Measurements from ENCODE around the gene AAK1.

AAK1 gene

DNA sequence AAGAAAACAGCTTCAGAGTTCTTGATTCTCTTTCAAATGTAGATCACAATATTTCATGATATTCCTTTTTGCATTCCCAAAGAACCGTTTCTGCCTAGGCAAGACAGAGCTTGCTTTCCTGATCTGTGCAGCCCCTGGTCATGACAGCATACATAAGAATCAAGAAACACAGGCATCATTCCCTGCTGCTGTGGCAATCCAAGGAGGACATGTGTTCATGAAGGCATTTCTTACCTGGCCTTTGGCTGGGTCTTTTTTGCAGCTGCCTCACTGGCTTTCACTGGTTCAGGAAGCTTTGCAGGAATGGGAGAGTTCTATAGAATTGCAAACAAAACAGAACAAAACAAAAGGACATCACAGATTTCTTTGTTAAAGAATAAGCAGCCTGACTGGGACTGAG is 118.7 kb downstream of the AAK1 start:
- DNase-seq: no peak

DNA sequence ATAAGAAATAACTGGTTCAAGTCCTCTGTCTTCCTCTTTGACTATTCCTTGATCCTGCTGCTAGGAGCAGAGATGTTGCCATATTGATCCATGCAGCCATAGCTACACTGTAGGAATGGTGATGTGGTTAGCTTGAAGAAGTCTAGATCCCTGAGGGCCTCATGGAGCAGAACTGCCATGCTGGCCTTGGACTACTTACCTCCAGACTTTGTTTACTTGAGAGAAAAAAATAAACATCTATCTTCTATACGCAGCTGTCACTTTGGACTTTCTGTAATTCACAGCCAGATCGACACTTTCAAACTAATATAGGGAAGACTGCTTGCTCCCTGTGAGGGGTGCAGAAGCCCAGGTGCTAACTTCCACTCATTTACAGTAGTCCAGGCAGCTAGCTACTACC is 121.8 kb downstream of the AAK1 start:
- DNase-seq: no peak

DNA sequence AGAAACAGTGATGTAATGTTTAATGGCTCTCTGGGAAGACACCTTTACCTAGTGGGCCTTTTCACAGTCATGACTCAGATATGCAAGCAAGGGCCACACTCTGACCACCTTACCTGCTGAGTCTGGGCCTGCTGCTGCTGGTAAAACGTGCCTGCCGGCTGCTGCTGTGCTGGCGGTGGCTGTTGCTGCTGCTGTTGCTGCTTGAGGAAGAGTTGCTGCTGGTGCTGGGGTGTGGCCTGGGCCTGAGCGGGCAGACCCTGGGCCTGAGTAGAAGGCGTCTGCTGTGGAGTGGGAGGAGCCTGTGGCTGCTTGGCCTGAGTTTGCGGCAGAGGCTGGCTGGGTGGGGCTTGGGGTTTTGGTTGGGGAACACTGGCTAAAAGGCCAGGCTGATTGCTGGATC is 124.7 kb downstream of the AAK1 start:
- DNase-seq: no peak

DNA sequence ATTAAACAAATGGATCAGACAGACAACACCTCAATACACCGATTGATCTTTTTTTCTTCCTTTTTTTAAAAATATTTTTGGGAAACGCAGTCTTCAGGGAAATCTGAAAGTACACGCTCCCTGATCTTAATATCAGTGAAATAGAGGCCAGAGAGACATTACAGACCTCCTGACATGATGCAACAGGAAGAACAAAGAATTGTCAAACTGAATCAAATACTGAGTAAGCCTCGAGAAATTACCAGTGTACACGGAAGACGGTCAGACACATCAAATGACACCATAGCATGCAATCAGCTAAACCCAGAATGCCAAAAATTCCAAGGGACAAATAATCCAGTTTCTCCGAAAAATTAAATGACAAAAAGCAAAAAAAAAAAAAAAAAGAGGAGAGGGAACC is 126.1 kb downstream of the AAK1 start:
- DNase-seq: no peak

DNA sequence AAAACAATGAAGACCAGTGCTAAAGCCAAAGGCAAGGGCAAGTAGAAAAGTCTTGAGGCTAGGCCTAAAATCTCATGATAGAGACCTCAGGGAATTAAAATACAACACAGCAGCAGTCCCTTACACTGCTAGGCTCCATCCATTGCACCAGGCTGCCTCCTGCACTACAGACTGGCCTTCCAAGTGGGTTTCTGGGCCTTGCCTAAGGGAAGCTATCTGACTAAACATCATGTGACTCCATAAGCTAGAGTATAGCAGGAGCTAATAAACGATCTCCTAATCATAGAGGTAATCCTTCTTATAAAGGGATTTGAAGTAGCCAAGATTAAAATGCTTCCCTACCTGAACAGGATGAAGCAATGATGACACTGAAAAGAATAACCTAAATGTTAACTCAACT is 128.7 kb downstream of the AAK1 start:
- DNase-seq: no peak

DNA sequence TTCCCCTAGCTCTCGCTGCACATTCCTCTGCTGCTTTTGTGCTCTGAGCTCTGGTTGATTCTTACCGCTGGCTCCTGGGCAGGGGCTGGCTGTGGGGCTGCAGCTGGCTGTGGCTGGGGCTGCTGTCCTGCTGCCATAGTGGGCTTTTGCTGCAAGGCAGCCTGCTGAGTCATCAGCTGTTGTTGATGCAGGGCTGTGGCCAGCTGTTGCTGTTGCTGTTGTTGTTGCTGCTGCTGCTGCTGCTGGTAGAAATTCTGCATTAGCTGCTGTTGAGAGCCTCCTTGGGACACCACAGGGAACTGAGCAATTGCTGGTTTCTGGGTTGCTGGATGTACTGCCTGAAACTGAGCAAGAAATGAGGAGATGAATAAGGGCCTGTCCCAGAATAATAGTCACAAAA is 129.1 kb downstream of the AAK1 start:
- no peak for DNase-seq

DNA sequence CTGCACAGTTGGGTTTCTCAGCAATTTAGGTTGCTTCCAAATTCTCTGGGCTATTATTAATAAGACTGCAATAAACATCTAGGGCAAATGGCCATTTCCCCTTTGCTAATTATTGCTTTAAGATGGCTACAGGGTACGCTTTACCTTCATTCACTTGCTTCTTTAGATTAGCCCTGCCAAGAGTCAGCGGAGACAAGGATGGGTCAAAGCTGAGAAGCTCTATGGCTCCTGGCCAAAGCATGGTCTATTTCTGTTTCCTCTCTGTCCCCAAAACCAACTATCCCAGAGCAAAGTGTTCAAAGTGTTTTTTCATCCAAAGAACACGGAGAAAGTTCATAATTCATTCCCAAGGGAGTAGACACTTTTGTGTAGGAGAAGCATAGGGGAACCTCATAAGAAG is 131.1 kb downstream of the AAK1 start:
- no peak for DNase-seq

DNA sequence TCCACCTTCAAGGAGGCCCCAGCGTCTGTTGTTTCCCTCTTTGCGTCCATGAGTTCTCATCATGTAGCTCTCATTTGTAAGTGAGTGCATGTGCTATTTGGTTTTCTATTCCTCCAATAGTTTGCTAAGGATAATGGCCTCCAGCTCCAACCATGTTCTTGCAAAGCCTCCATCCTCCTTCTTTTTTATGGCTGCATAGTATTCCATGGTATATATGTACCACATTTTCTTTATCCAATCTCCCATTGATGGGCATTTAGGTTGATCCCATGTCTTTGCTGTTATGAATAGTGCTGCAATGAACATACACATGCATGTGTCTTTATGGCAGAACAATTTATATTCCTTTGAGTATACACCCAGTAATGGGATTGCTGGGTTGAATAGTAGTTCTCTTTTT is 133.3 kb downstream of the AAK1 start:
- no peak for DNase-seq

DNA sequence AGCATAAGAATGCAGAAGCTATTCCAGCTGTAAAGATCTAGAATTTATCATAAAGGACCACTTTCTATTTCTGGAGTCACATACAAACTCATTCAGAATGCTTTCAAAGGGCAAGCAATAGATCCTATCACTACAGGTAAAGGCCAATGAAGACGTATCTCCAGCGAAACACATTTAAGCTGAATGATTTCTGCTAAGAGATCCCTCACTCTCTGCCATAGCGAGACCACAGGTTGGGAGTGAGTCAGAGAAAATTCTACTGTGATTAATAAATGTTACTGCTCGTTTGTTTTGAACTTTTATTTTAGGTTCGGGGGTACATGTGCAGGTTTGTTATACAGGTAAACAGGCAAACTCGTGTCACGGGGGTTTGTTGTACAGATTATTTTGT is 133.8 kb downstream of the AAK1 start:
- no peak for DNase-seq

DNA sequence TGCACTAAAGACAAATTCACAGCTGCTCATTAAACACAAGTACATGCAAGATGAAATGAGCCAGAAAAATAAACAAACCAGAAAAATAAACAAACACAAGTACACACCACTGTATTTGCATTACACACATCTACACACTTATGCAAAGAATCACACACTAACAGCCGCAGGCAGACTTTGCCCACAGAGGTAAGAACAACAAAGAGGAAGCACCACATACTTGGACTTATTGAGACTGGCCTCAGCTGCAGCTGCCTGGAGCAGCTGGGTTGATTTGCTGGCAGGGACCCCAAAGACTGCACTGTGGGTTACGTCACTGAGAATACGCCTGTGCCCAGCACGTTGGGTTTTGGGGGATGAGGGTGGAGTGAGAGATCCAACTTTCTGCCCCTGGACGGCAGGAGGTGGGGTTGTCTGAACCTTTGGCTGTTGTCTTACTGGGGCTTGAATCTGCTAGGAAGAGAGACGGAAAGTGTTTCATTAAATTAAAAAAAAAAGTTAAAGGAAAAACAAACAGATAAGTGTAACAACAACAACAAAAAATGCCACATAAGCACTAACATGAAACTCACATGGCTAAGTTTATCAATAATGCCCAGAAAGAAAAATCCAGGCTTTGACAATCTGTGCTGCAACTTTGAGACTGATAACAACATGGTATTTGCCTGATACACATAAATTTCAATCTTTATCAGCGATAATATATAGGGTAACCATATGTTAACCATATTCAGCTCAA is 134.4 kb downstream of the AAK1 start:
- no peak for DNase-seq

DNA sequence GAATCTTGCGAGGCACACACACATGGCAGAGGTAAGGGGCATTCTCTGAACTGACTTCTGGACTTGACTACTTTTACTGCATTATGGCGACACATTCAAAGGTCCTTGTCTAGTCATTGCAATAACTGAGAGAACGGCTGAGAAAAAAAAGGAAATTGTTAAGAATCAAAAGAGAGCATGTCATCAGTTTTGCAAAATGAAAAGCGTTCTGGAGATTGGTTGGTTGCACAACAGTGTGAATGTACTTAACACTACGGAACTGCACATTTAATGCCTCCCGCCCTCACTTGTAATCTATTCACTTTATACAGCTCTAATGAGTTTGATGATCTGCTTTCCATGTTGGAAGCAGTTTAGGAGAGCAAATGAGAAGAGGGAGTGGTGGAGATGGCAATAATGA is 137.8 kb downstream of the AAK1 start:
- no peak for DNase-seq

DNA sequence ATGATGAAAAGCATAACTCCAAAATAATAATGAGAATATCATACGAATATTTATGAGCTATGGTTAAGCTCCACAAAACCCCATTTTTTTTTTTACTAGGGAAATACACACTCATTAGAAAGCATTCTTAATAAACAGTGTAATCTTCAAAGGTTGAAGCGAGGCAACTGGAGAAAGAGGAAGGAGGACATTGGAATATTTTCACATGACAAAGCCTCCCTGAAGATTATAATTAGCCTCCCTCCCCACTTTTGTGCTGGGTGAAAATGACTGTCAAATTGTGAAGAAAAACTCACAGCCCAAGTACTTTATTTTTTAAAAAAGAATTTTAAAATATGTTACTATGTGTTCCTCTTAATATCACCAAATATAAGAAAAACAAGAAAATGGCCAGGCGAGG is 142.2 kb downstream of the AAK1 start:
- DNase-seq: no peak

DNA sequence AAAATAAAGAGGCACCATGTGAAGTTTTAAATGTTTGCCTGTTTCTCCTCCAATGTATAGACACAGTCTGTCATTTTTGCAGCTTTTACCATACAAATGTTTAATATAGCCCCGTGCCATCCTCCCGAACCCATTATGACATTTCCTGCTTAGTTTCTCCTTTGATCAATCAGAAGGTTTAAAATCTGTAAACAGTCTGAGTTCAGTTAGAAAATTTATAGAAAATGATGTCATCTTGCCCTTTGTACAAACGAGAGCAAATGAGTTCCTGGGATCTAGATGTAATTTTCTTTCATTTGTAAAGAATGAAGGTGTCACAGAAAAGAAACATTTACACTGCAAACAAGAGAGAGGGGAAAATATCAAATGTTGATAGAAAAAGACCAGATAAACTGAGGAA is 143.6 kb downstream of the AAK1 start:
- DNase-seq: no peak

DNA sequence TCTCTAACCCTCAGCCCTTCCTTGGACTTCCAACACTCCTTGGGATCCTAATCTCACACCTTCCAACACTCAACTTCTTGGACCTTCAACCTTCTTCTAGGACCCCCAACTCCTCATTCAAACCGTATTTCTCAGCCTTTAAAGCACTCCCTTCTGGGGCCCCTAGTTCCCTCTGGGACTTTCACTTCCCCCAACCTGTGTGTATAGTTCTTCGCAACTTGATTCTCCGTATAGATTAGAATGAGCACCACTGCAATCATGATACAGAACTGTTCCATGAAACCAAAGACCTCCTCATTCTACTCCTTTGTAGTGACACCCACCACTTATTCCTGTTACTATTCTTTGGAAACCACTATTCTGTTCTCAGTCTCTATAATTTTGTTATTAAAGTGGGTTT is 144.3 kb downstream of the AAK1 start:
- no peak for DNase-seq

DNA sequence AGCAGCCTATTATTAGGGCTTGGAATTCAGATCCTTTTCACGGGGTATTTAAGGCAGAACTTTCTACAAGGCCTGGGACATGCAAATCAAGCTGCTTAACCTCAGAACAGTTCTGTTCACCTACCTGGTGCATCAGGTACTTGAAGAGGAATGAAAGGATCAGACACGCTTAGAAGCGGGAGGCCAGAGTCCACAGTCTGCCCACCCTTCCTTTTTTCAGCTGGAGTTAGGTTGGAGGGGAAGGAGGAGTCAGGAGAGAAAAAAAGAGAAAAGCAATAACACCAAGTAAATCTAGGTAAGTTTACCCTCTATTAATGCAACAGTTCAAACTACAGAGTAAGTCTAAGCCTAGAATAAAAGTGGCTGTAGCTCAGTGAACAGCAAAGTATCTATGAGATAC is 147.7 kb downstream of the AAK1 start:
- no peak for DNase-seq

DNA sequence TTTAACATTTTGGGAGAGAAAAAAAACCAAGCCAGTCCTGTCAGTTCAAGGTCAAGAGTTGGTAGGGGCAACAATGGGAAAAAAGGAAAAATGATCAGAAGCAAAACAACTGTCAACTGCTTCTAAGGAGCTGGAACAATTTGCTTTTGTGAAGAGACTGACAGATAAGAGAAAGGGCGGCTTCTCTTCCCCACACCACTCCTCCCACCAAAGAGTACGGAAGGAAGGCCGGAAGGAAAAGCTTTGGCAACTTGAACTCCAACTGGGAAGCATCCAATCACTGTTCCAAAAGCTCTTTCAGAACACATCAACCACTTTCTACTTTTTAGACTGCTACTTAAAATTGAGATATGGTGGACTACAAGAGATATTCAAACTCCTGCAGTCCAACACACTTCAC is 148.5 kb downstream of the AAK1 start:
- DNase-seq: no peak

DNA sequence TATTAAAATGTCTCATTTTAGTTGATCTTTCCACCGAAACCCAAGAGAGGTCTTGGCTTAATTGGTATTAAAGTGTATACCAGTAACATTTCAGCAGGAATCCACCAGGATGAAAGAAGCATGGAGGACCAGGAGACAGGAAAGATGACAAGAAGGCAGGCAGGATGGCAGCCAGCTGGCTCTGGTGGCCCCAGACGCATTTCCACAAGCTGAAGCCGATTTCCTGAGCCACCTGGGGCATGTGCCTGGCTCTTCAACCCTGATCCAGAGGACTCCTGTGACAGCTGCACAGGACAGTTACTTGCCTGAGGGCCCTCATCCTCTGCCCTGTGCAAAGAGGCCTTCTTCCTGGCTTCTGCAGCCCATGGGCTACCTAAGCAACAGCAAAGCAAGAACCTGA is 149.4 kb downstream of the AAK1 start:
- no peak for DNase-seq

DNA sequence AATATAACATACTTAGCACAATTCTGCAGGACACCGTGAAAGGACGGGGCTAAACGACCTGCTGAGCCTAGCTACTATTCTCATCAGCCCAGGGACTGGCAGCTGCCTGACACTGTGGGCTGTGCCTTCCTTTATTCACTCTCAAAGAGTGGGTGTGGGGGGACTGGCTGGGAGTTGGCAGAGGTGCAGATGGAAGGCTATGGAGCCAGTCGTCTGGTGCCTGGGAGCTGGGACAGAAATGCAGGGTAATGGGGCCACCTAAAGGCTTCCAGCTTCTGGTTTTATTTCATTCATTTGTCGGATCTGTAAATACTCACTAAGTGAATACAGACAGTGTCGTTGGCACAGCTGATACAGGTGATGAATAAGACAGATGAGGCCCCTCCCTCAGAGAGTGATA is 150.3 kb downstream of the AAK1 start:
- DNase-seq: no peak

DNA sequence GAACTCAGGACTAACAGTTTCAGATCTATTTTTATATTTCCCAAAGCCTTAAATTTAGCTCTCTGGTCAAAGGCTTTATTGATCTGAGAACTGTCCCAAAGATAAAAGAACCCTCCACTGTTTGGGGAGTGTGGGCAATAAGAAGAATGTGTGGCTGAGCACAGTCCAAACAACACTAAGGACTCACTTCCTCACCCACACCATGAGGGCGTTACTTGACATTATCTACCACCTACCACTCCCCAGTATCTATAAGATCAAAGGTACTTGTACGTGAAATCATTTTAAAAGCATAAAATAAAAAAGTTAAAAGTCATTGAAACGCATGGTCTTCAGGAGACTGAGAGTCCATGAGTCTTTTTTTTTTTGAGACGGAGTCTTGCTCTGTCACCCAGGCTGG is 151.7 kb downstream of the AAK1 start:
- no peak for DNase-seq

DNA sequence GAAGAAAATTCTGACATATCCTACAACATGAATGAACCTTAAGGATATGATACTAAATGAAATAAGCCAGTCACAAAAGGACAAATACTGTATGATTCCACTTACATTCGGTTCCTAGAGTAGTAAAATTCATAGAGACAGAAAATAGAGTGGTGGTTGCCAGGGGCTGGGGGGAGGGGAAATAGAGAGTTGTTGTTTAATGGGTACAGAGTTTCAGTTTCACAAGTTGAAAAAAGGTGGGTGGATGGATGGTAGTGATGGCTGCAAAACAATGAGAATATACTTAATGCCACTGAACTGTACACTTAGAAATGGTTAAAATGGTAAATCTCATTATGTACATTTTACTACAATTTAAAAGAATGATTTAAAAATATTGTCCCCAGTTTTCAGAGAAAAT is 153.1 kb downstream of the AAK1 start:
- DNase-seq: no peak

DNA sequence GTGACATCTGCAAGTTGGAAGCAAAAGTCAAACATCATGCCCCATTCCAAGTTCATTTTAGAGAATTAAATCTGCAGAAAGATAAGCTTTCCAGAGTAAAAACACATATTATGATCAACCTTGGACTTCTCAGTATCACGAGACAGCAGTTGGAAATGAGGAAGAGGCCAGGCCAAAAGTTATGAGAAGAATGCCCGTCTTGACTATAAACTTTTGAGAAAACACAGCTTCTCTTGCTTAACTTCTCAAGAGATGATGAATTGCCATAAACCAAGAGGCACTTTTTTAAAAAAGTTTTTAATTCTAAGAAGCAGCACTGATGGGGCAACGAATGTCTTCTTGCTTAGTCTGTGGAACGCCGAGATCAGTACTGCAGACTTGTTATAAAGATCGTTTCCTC is 153.7 kb downstream of the AAK1 start:
- no peak for DNase-seq

DNA sequence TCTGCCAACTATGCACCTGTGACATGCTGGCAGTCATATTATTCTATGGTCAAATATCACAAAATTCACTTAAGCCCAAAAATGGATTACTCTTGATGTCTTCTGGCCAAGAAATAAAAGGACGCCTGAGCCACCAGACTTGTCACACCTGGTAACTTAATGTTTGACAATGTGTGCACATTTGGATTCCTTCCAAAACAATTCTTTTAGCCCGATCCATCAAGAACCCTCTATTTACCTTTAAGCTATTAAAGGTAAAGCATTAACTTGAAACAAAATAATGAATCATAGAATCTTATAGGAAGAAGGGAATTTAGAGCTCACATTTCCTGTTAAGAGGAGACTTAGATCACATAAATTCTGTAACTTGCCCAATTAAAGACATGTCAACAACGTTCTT is 159.8 kb downstream of the AAK1 start:
- DNase-seq: no peak

DNA sequence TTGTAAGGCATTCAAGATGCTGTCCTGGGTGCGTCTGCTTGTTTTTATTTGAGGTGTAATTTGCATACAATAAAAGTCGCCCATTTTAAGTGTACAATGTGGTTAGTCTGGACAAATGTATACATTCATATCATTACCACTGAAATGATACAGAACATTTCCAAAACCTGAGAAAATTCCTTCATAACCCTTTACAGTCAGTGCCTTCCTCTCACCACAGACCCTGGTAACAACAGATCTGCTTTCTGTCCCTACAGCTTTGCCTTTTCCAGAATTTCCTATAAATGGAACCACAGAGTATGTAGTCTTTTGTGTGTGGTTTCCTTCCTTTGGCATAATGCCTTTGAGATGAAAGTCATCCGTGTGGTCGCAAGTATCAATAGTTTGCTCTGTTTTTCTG is 160.5 kb downstream of the AAK1 start:
- DNase-seq: no peak

DNA sequence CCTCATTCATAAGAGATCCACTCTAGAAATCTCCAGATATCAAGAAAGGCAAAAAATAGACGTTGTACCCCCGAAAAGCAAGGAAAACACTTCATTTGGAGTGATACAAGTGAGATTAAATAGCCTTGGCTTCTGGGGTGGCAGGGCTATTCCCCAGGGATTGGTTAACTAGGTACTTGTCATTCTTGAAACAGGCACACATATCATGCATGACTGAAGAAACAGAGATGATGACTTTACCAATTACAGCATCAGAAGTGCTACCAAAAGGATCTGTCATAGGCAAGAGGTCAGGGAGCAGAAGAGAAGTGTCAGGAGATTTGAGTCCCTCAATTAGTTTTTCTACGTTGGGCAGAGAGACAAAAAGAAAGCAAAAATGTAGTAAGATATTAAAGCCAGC is 161.1 kb downstream of the AAK1 start:
- DNase-seq: no peak

DNA sequence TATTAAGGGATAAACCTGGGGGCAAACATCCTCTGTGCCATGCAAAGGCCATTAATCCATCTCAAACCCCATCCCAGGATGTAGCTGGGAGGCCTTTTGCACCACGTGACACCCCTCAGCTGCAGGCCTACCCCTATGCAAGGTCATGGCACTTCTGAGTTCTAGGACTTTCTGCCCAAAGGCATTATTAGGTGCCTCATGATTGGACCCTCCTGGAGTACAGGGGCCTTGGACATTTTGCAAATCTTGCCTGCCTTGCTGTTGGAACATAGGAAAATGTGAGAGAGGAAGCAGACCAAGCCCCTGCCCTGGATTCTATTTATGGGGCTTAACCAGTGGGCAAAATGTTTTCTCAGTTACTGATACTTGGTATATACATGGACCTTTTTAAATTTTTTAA is 162.1 kb downstream of the AAK1 start:
- no peak for DNase-seq

DNA sequence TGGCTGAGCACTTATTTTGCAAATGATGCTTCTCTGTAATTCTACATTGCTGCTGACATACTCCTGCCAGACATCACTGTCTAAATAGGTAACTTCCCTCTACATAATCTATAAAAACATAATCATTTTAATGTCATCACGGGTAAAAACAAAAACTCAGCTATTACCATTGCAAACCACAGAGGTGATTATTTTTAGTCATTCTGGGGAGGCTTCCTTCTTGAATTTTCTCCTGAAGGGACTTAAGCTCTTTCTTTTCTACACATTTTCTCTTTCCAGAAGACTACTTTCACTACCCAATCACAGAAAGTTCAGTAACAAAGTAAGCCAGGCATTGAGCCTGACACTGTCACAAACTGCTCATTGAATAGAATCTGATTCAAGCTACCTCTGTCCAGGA is 165.9 kb downstream of the AAK1 start:
- DNase-seq: no peak

All from activated naive CD4-positive, alpha-beta T cell (primary cell).